HG03354 (cell line): Measurements from ENCODE around the gene FRYL.

ENCODE experiments used
- ATAC-seq: cut with Tn5 transposase; IDR thresholded peaks from one replicate; pipeline ENCODE4 v1.9.1; 2021; ENCODE audit warnings: mild to moderate bottlenecking; ENCODE audit not compliant: unreplicated experiment, poor library complexity, severe bottlenecking

The FRYL gene

GRCh38 chr4:48472794-48473193 lies 307.3 kb downstream of the FRYL start:
- ATAC-seq: no peak

DNA sequence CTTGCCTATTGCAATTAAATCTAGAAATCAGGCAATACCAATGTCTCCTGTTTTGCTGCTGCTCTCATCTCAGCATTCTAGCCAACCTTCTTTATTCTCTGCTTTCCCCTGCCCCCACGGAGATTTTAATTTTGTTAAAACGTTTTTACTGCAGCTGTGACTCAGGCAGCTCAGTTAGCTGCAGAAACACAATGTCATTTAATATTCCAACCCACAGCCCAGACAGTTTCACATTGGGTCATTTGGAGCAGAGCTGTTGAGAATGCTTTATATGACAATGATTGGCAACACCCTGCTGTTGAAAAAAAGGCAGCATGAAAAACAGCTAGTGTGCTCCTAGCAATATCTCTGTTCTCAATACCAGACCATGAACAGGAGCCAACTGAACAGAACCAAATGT lies 309.5 kb downstream of the FRYL start:
- ATAC-seq: no peak

DNA sequence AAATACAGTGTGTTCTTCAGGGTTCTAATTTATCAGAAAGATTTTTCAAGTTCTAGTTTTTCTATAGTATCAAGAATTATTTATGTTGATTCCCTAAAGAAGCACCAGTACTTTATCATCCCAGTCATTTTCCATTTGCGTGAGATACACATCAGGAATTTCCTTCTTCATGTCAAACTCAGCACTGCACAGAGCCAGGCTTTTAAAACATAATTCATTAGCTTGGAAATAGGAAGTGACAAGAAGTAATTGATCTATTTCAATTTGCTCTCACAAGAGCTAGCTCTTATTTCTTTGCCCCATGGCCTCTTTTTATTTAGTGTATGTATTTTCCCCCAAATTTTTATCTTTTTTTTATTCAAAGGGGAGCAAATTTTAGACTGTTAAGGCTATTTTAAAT lies 309.9 kb downstream of the FRYL start:
- ATAC-seq: no peak

- no peak for ATAC-seq
Measured at GRCh38 chr4:48467891-48468290, 312.2 kb downstream of the FRYL start.

DNA sequence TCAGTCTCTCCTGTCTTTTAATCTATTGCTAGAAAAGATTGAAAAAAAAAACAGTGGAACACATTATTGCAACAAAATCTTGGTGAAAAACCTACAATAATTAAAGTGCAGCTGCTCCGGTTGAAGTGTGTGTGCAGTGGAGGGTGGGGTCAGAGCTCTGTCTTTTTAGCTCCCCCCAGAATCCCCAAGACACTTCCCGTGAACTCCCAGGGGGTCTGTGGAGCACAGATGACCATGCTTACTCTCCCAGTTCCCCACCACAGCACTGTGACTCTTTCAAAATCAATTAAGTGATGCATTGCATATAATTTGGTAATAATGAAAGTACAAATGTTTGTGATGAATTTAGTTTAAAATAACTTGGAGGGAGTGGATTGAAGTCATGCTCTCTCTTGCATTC lies 312.6 kb downstream of the FRYL start:
- ATAC-seq: peak; percentile 63

- no peak for ATAC-seq
Measured at GRCh38 chr4:48462363-48462762, 317.7 kb downstream of the FRYL start.

DNA sequence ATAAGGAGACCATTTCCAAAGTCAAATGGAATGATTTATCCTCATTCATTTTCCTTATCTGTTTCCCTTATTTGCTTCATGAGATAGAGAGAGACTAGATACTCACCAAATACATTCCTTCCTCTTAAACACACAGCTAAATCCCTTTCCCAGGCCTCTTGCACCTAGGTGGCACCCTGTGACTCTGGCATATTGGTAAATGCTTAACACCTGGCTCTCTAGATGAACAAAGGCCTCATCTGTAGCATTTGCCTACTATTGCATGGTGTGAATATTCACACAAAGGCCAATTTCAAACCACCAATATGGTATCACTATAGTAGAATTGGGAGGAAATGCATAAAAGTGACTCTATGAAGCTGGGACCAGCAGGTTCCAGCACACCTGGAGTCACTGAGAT lies 319.1 kb downstream of the FRYL start:
- ATAC-seq: no peak

DNA sequence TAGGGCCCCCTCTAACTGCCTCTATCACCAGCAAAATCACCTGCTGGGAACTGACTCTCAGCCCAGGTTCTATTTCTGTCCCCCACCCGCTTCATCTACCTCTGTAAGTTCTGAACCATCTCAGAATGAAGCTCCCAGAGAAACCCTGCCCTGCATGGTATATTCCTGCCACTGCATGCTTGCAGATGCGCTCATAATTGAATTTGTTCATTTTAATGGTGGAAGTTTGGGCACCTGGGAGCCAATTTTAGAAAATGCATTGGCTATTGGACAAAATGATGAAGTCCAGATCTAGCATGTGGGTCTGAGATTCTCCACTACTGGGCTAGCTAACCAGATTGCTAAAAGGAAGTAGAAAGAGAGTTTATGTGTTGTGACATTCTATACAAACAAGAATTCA lies 325.5 kb downstream of the FRYL start:
- ATAC-seq: no peak

DNA sequence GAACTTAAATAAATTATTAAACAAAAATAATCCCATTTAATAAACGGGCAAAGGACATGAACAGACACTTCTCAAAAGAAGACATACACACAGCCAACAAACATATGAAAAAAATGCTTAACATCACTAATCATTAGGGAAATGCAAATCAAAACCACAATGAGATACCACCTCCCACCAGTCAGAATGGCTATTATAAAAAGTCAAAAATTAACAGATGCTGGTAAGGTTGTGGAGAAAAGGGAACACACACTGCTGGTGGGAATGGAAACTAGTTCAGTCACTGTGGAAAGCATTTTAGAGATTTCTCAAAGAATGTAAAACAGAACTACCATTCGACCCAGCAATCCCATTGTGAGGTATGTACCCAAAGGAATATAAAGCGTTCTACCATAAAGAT lies 328.4 kb downstream of the FRYL start:
- peak; percentile 58 for ATAC-seq

- ATAC-seq: no peak
Measured at GRCh38 chr4:48450740-48451139, 329.3 kb downstream of the FRYL start.

DNA sequence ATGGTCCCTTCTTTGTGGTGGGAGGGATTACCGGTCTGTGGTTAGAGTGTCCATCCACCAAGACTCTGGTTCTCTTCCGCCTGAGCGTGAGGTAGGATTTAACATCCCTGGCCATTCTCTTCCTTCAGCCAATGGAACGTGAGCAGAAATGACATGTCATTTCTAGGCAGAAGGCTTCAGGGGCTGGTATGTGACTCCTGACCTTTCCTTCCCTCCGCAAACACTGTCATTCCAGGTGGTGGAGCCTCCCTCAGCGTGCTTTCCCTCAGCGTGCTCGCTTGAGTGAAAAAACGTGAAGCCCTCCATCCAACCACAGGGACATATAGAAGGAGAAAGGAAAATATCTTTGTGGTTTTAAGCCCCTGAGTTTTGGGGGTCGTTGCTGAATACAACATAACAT lies 330.9 kb downstream of the FRYL start:
- no peak for ATAC-seq
